GM19397 (cell line): ENCODE results near the gene ZNF652.
"Not testable (repeated sequence)": the region's sequence is repeated elsewhere in the genome, so short reads cannot be mapped to it uniquely, and the experiment has no call there.

ENCODE experiments used
- ATAC-seq: cut with Tn5 transposase; IDR thresholded peaks from one replicate; pipeline ENCODE4 v1.9.1; 2021; ENCODE audit warnings: mild to moderate bottlenecking, moderate library complexity; ENCODE audit not compliant: unreplicated experiment

ZNF652 gene

GRCh38 chr17:49277638-49278037 lies 84.4 kb downstream of the ZNF652 start:
- ATAC-seq = no peak

GRCh38 chr17:49275981-49276380 lies 86.1 kb downstream of the ZNF652 start:
- not testable (repeated sequence) for ATAC-seq

GRCh38 chr17:49269356-49269755 lies 92.7 kb downstream of the ZNF652 start:
- no peak for ATAC-seq

- no peak for ATAC-seq
Observed at GRCh38 chr17:49267912-49268311, 94.1 kb downstream of the ZNF652 start.

- ATAC-seq = no peak
Observed at GRCh38 chr17:49266233-49266632, 95.8 kb downstream of the ZNF652 start.

GRCh38 chr17:49261540-49261939 lies 100.5 kb downstream of the ZNF652 start:
- not testable (repeated sequence) for ATAC-seq

- no peak for ATAC-seq
Observed at GRCh38 chr17:49260817-49261291, 101.2 kb downstream of the ZNF652 start.

GRCh38 chr17:49260011-49260816 lies 101.8 kb downstream of the ZNF652 start:
- no peak for ATAC-seq

GRCh38 chr17:49259663-49260010 lies 102.4 kb downstream of the ZNF652 start:
- ATAC-seq = no peak

GRCh38 chr17:49258394-49258793 lies 103.7 kb downstream of the ZNF652 start:
- ATAC-seq = no peak

GRCh38 chr17:49255125-49255524 lies 106.9 kb downstream of the ZNF652 start:
- ATAC-seq = no peak

- ATAC-seq = no peak
Observed at GRCh38 chr17:49254066-49254465, 108.0 kb downstream of the ZNF652 start.

- ATAC-seq = no peak
Observed at GRCh38 chr17:49252148-49252695, 109.8 kb downstream of the ZNF652 start.

GRCh38 chr17:49249890-49250522 lies 112.0 kb downstream of the ZNF652 start:
- ATAC-seq = no peak

- no peak for ATAC-seq
Observed at GRCh38 chr17:49249292-49249794, 112.7 kb downstream of the ZNF652 start.

GRCh38 chr17:49247944-49248343 lies 114.1 kb downstream of the ZNF652 start:
- ATAC-seq = no peak

GRCh38 chr17:49244839-49245238 lies 117.2 kb downstream of the ZNF652 start:
- no peak for ATAC-seq
